ENCODE data around the gene NR3C2.
A peak's percentile ranks its signal among the peaks of the same experiment; 100 is the strongest.

The NR3C2 gene

DNA sequence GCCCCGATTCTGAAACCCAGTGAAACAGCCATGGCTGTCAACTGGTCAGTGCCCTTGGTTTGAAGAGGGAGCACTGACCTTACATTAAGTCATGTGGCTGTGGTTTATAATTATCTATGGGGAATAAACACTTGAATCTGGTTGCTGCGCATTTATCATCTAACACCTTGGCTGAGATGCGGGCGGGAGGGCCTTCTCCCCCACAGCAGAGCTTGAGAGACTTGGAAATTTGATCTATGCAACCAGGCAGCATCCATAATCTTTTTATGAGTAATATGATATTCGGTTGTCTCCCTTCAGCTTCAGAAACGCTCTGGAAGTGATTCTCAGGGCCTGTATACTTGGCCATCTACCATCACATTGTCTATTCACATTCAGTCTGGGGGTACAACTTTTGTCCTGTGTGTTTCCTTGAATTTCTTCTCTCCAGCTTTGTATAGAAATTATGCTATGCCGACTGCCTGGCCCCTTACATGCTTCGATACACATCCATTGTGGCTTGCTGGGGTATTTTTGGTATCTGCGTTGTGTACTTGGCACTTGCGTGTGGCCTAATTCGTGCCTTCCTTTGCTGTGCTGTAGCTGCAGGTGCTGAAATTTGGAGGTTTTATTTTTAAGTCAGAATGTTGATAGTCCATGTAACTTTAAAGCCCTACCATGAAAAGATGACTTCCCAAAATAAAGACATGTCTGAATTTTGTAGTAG, 388.8 kb downstream of the NR3C2 start:
- H3K9me2 ChIP-seq (ENCODE audit: low read depth, low read length) = no peaks in the 10 kb centered on the region
- no peaks in the 10 kb centered on the region for H3K9me3 ChIP-seq (ENCODE audit: low read length)
- H3K4me3 ChIP-seq (ENCODE audit: low read depth, low read length, poor library complexity, severe bottlenecking) = peak overlapping the region; percentile 2
- no peak overlapping the region for H2AFZ ChIP-seq (ENCODE audit: low read length)
- TF ChIP-seq, protein P1, sequence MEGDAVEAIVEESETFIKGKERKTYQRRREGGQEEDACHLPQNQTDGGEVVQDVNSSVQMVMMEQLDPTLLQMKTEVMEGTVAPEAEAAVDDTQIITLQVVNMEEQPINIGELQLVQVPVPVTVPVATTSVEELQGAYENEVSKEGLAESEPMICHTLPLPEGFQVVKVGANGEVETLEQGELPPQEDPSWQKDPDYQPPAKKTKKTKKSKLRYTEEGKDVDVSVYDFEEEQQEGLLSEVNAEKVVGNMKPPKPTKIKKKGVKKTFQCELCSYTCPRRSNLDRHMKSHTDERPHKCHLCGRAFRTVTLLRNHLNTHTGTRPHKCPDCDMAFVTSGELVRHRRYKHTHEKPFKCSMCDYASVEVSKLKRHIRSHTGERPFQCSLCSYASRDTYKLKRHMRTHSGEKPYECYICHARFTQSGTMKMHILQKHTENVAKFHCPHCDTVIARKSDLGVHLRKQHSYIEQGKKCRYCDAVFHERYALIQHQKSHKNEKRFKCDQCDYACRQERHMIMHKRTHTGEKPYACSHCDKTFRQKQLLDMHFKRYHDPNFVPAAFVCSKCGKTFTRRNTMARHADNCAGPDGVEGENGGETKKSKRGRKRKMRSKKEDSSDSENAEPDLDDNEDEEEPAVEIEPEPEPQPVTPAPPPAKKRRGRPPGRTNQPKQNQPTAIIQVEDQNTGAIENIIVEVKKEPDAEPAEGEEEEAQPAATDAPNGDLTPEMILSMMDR (IDR thresholded peaks at IDR 0.05; ENCODE audit: low read length) = no peak
- no peak for TF ChIP-seq EZH2 (IDR thresholded peaks at IDR 0.05; ENCODE audit: borderline replicate concordance, low read length)
- peak overlapping the region; percentile 62 for H3K4me2 ChIP-seq (ENCODE audit: low read length)
- H3K4me1 ChIP-seq (ENCODE audit: insufficient read depth, low read length, severe bottlenecking) = peaks cover 79% of the 10 kb centered on the region
- no peaks in the 10 kb centered on the region for H4K20me1 ChIP-seq (ENCODE audit: insufficient read depth, low read length)
- H3K36me3 ChIP-seq (ENCODE audit: insufficient read depth, low read length) = no peaks in the 10 kb centered on the region
- H3K27me3 ChIP-seq (ENCODE audit: insufficient read depth, low read length) = no peaks in the 10 kb centered on the region
- H3F3A ChIP-seq (ENCODE audit: insufficient read depth, low read length) = no peaks in the 10 kb centered on the region; the same call in 1 of the 2 replicates
- peak overlapping the region; percentile 97 for H3K27ac ChIP-seq (ENCODE audit: low read depth, low read length, poor library complexity, severe bottlenecking)
- peak overlapping the region; percentile 47; the same call in 1 of the 2 replicates for H3K9ac ChIP-seq (ENCODE audit: low read length)
- no peaks in the 10 kb centered on the region for H3K79me2 ChIP-seq (ENCODE audit: insufficient read depth, low read length)

DNA sequence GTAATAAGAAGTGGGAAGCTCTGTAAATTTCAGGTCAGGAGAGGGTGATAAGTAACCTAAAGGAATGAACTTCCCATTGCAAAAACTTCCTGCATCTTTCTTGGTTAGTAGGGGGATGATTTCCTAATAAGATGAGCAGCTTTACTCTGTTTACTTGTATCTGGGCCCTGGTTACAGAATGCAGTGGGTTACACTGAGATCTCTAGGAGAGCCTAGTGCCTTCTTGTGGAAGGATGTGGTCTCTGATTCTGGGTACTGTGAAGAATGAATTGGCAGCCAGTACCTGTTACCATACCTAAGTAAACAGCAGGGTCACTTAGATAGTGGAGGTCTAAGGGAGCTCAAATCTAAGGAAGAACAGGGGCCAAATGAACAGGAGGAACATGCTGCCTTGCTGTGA, 389.8 kb downstream of the NR3C2 start:
- Histone ChIP-seq H3K9me2 (ENCODE audit: low read depth, low read length) (no peaks in the 10 kb centered on the region), H3K4me2 (ENCODE audit: low read length) (peak overlapping the region; percentile 62; the same call in 1 of the 2 replicates), H3F3A (ENCODE audit: insufficient read depth, low read length) (no peaks in the 10 kb centered on the region; the same call in 1 of the 2 replicates), H4K20me1 (ENCODE audit: insufficient read depth, low read length) (no peaks in the 10 kb centered on the region), H3K9me3 (ENCODE audit: low read length) (no peaks in the 10 kb centered on the region), H3K9ac (ENCODE audit: low read length) (peak overlapping the region; percentile 47; the same call in 1 of the 2 replicates), H3K4me3 (ENCODE audit: low read depth, low read length, poor library complexity, severe bottlenecking) (no peak overlapping the region), H3K27ac (ENCODE audit: low read depth, low read length, poor library complexity, severe bottlenecking) (peak overlapping the region; percentile 97), H2AFZ (ENCODE audit: low read length) (no peak overlapping the region), H3K4me1 (ENCODE audit: insufficient read depth, low read length, severe bottlenecking) (peaks cover 70% of the 10 kb centered on the region), H3K27me3 (ENCODE audit: insufficient read depth, low read length) (no peaks in the 10 kb centered on the region), H3K79me2 (ENCODE audit: insufficient read depth, low read length) (no peaks in the 10 kb centered on the region), H3K36me3 (ENCODE audit: insufficient read depth, low read length) (no peaks in the 10 kb centered on the region)
- TF ChIP-seq, protein P1 (IDR thresholded peaks at IDR 0.05; ENCODE audit: low read length) = peak; percentile 33; the same call in 1 of the 2 replicates
- no peak for TF ChIP-seq EZH2 (IDR thresholded peaks at IDR 0.05; ENCODE audit: borderline replicate concordance, low read length)

DNA sequence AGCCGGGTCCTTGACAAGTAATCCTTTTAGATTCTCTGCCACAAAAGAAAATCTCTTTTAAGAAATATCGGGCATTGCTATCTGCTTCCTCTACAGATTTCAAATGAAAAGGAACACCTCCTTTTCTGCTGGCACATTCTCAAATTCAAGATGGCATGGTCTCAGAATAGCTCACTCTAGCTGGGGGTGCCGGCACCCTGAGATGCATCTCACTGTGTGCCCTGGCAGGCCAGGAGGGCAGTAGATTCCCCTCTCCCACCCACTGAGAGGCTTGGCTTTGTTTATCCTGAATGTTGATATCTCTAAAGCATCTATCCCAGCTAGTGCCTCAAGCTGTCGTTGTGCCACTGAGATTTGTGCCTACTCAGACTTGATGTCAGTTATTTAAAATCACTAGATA, 390.8 kb downstream of the NR3C2 start:
- Histone ChIP-seq H3K9me3 (ENCODE audit: low read length) (no peaks in the 10 kb centered on the region), H3K4me2 (ENCODE audit: low read length) (no peak overlapping the region; the same call in 1 of the 2 replicates), H4K20me1 (ENCODE audit: insufficient read depth, low read length) (no peaks in the 10 kb centered on the region), H3F3A (ENCODE audit: insufficient read depth, low read length) (no peaks in the 10 kb centered on the region; the same call in 1 of the 2 replicates), H3K9me2 (ENCODE audit: low read depth, low read length) (no peaks in the 10 kb centered on the region), H3K4me1 (ENCODE audit: insufficient read depth, low read length, severe bottlenecking) (peaks cover 70% of the 10 kb centered on the region), H2AFZ (ENCODE audit: low read length) (no peak overlapping the region), H3K27me3 (ENCODE audit: insufficient read depth, low read length) (no peaks in the 10 kb centered on the region), H3K4me3 (ENCODE audit: low read depth, low read length, poor library complexity, severe bottlenecking) (no peak overlapping the region), H3K9ac (ENCODE audit: low read length) (no peak overlapping the region), H3K27ac (ENCODE audit: low read depth, low read length, poor library complexity, severe bottlenecking) (peak overlapping the region; percentile 97), H3K36me3 (ENCODE audit: insufficient read depth, low read length) (no peaks in the 10 kb centered on the region), H3K79me2 (ENCODE audit: insufficient read depth, low read length) (no peaks in the 10 kb centered on the region)
- TF ChIP-seq, protein P1 (IDR thresholded peaks at IDR 0.05; ENCODE audit: low read length) = no peak
- TF ChIP-seq EZH2 (IDR thresholded peaks at IDR 0.05; ENCODE audit: borderline replicate concordance, low read length) = no peak

Measured in OCI-LY1 (cell line).